SK-N-MC (cell line): Measurements from ENCODE around the gene HORMAD2.

Source experiments
- DNase-seq: peaks from one replicate; pipeline ENCODE4 v3.0.0-alpha.2; 2011; ENCODE audit warnings: low read depth, low spot score
- H3K27ac ChIP-seq: fragments of 200-600 bp; sonication (generic); 2 replicates; pipeline ENCODE4 v1.5.1; 2016; ENCODE audit warnings: mixed run types
- H3K36me3 ChIP-seq: fragments of 200-600 bp; sonication (generic); 2 replicates; pipeline ENCODE4 v1.6.1; 2017; ENCODE audit warnings: antibody characterized with exemption, low read length, mixed read lengths; ENCODE audit not compliant: insufficient read depth
- H3K4me3 ChIP-seq: fragments of 200-600 bp; sonication (generic); 2 replicates; pipeline ENCODE4 v1.5.1; 2016
- H3K9ac ChIP-seq: fragments of 200-600 bp; sonication (generic); 2 replicates; pipeline ENCODE4 v1.8.0; 2017; ENCODE audit warnings: mixed run types, mixed read lengths; ENCODE audit not compliant: insufficient read length
- H3K9me3 ChIP-seq: fragments of 200-600 bp; sonication (generic); 2 replicates; pipeline ENCODE4 v1.6.1; 2017; ENCODE audit warnings: low read depth, mild to moderate bottlenecking, antibody characterized with exemption, low read length, moderate library complexity, mixed read lengths
- EZH2 ChIP-seq: fragments of 200-600 bp; sonication (generic); IDR thresholded peaks from one replicate; pipeline ENCODE4 v1.6.1; 2017; ENCODE audit warnings: antibody characterized with exemption
- FOXP2 ChIP-seq: optimal IDR thresholded peaks from 2 replicates; pipeline ENCODE3; 2011; ENCODE audit warnings: mild to moderate bottlenecking, moderate library complexity; ENCODE audit not compliant: insufficient read depth; ENCODE audit errors: extremely low read length, control extremely low read depth
- POLR2AphosphoS5 ChIP-seq: IDR thresholded peaks from 2 replicates; pipeline ENCODE4 v1.6.1; 2012; ENCODE audit warnings: mild to moderate bottlenecking, low read depth, low read length, borderline replicate concordance

The HORMAD2 gene

DNA sequence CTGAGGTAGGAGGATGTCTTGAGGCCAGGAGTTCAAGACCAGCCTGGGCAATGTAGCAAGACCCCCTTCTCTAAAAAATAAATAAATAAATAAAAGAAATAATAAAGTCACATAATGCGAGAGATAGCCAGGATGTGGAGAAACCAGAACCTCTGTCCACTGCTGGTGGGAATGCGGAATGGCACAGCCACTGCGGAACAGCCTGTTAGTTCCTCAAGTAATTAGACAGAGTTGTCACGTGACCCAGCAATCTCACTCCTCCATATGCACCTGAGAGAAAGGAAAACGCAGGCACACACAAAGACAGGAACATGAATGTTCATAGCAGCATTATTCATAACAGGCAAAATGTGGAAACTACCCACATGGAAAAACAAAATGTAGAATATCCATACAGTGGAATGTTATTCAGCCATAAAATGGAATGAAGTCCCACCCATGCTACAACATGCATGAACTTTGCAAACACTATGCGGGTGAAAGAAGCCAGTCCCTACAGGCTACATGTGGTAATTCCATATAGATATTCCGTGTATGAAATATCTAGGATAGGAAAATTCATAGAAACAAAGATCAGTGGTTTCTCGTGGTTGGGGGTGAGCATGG is 138.9 kb downstream of the HORMAD2 start:
- Histone ChIP-seq H3K36me3 (no peaks in the 10 kb centered on the region), H3K9ac (no peak overlapping the region), H3K27ac (no peak overlapping the region), H3K9me3 (no peaks in the 10 kb centered on the region), H3K4me3 (no peak overlapping the region)
- TF ChIP-seq EZH2 (no peak), POLR2AphosphoS5 (no peak), FOXP2 (no peak)
- no peak for DNase-seq

DNA sequence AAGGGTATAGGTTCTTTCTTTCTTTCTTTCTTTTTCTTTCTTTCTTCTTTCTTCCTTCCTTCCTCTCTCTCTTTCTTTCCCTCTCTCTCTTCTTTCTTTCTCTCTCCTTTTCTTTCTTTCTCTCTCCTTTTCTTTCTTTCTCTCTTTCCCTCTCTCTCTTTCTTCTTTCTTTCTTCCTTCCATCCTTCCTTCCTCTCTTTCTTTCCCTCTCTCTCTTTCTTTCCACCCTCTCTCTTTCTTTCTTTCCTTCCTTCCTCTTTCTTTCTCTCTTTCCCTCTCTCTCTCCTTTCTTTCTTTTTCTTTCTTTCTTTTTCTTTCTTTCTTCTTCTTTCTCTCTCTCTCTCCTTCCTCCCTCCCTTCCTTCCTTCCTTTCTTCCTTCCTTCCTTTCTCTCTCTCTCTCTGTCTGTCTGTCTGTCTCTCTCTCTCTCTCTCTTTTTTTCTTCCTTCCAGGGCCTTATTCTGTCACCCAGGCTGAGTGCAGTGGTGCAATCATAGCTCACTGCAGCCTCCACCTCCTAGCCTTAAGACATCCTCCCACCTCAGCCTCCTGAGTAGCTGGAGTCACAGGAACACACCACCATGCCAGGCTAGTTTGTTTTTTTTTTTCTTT is 139.5 kb downstream of the HORMAD2 start:
- no peak for TF ChIP-seq POLR2AphosphoS5

DNA sequence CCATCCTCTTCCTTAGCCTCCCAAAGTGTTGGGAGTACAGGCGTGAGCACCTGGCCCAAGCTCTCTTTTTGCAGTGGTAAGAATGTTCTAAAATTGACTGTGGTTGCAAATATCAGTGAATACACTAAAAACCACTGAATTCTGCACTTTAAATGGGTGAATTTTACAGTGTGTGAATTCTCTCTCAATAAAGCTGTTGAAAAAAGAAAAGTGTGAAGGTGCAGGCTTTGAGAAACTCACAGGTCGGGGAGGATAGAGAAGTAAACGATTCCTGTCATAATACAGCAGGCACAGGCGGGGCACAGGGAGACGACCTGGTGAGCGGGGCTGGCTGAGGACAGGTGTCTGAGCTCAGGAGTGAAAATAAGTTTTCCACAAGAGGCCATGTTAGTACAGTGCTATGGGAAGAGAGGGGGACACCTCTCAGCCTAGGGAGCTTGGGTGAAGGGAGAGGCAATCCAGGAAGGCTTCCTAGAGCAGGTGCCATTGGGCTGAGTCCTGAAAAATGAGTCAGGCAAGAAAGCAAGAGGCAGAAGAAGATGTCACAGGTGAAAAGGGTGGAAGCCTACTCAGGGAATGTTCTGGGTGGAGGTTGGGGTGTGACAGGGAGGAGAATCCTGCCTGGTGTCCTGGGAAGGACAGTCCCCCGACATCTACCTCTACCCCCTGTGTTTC is 140.2 kb downstream of the HORMAD2 start:
- no peak overlapping the region for H3K9ac ChIP-seq
- no peak for DNase-seq
- no peak overlapping the region for H3K27ac ChIP-seq
- no peaks in the 10 kb centered on the region for H3K36me3 ChIP-seq
- no peaks in the 10 kb centered on the region for H3K9me3 ChIP-seq
- no peak for TF ChIP-seq EZH2
- TF ChIP-seq FOXP2, result no peak
- TF ChIP-seq POLR2AphosphoS5, result no peak
- H3K4me3 ChIP-seq, result no peak overlapping the region

More for the DNA sequence above, 139.5 kb downstream of the HORMAD2 start:
- no peaks in the 10 kb centered on the region for H3K9me3 ChIP-seq
- H3K27ac ChIP-seq, result no peak overlapping the region
- no peaks in the 10 kb centered on the region for H3K36me3 ChIP-seq
- no peak for DNase-seq
- no peak overlapping the region for H3K9ac ChIP-seq
- no peak overlapping the region for H3K4me3 ChIP-seq

DNA sequence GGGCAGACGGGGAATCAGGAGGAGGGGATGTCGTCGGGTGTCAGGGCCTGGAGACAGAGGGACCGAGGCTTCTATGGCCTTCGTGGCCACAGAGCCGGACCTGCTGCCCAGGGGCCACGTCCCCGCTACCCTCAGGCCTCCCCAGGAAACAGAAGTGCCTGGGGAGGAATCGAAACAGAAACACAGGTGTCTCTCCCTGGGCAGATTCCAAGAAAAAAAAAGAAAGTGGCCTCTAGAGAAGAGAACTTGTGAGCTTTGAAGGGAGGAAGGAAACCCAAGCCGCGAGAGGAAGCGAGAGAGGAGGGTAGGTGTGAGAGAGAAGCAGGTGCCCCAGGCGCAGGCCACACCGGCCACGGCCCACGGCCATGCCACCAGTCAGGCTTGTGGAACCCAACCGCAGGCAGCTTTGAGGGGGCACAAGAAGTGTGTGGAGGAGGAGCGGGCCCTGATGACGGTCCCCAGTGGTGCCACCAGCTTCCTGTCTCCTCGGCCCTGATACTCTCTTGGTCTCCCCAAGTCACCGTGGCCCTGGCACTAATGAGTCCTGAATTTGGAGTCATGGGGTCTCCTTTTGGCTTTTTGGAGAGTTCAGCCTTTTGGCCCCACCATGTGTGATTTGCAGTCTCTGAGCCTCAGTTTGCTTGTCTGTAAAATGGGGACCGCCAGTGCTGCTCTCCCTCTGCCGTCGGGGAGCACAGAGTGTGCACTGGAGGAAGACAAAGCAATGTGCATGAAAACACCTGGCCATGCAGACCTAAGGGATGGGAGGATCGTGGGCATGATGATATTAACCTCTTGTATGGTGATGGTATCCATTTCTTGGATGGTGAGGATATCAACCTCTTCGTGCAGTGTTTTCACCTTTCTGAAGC is 141.1 kb downstream of the HORMAD2 start:
- no peak overlapping the region for H3K27ac ChIP-seq
- H3K9me3 ChIP-seq, result no peaks in the 10 kb centered on the region
- no peak overlapping the region for H3K9ac ChIP-seq
- H3K4me3 ChIP-seq, result no peak overlapping the region
- no peaks in the 10 kb centered on the region for H3K36me3 ChIP-seq
- TF ChIP-seq FOXP2, result no peak
- no peak for TF ChIP-seq EZH2
- TF ChIP-seq POLR2AphosphoS5, result no peak
- no peak for DNase-seq

DNA sequence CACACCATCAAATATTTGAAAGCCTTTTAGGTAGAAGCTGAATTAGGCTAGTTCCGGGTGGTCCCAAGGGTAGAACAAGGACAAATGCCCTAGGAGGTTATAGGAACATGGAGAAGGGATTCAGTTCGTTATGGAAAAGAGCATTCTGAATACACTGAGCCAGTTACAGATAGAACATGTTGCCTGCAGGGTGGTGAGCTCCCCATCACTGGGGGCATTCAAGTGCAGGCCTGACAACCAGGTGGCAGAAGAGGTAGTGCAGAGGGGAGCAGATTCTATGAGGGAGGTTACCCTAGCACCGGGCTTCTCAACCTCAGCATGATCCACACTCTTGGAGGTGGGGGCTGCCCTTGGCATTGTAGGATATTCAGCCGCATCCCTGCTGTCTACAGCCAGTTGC is 142.1 kb downstream of the HORMAD2 start:
- DNase-seq, result no peak
- no peak overlapping the region for H3K4me3 ChIP-seq
- H3K9ac ChIP-seq, result no peak overlapping the region
- no peak overlapping the region for H3K27ac ChIP-seq
- no peaks in the 10 kb centered on the region for H3K36me3 ChIP-seq
- no peaks in the 10 kb centered on the region for H3K9me3 ChIP-seq
- no peak for TF ChIP-seq POLR2AphosphoS5
- no peak for TF ChIP-seq FOXP2
- TF ChIP-seq EZH2, result no peak

DNA sequence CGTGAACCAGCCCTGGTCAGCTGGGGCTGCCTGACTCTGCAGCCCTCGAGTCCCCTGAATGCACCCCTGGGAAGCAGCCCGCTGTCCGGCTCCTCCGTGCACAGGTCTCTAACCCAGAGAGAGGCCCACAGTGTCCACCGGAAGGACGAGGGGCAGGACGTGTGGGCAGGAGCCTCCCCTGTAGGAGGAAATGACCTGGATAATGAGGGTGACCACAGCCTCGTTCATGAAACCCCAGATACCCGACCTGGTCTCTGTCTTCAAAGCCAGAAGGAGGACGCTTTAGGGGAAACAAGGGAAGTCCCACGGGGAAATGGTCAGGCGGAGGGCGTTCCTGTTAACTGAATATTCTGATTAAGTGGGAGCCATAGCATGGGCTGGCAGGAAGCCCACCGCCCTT is 143.0 kb downstream of the HORMAD2 start:
- H3K4me3 ChIP-seq, result no peak overlapping the region
- no peaks in the 10 kb centered on the region for H3K9me3 ChIP-seq
- H3K9ac ChIP-seq, result no peak overlapping the region
- no peaks in the 10 kb centered on the region for H3K36me3 ChIP-seq
- no peak overlapping the region for H3K27ac ChIP-seq
- no peak for DNase-seq
- TF ChIP-seq EZH2 (no peak), FOXP2 (no peak), POLR2AphosphoS5 (no peak)

DNA sequence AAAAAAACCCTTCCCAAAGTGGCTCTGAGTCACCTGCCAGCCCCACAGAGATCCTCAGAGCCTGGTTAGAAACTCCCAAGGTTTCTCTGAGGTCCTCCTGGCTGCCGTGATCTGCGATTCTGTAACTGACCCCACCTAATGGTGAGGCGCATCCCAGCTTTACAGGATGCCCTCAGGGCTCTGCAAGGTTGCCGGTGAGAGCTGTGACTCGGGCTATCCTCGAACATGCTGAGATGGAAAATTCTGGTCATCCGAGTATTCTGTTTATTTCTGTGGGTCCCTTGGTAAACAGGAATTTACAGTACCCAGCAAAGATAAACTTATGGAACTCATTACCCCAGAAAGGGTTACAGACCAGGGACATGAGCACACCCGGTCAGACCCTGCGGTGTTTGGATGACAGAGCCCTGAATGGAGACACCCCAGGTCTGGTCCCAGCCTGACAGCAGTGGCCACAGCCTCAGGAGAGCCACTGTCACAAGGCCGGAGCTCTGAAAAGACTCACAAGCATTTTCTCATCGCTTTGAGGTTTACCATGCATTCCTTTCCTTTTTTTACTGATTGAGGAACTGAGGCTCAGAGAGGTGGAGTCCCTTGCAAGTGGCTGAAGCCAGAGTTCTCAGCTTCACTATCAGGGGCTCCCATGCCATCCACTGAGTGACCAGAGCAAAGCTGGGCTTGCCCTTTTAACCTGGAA is 144.0 kb downstream of the HORMAD2 start:
- no peak overlapping the region for H3K27ac ChIP-seq
- TF ChIP-seq EZH2 (no peak), FOXP2 (no peak), POLR2AphosphoS5 (no peak)
- no peak for DNase-seq
- no peak overlapping the region for H3K4me3 ChIP-seq
- H3K9me3 ChIP-seq, result no peaks in the 10 kb centered on the region
- H3K9ac ChIP-seq, result no peak overlapping the region
- no peaks in the 10 kb centered on the region for H3K36me3 ChIP-seq

DNA sequence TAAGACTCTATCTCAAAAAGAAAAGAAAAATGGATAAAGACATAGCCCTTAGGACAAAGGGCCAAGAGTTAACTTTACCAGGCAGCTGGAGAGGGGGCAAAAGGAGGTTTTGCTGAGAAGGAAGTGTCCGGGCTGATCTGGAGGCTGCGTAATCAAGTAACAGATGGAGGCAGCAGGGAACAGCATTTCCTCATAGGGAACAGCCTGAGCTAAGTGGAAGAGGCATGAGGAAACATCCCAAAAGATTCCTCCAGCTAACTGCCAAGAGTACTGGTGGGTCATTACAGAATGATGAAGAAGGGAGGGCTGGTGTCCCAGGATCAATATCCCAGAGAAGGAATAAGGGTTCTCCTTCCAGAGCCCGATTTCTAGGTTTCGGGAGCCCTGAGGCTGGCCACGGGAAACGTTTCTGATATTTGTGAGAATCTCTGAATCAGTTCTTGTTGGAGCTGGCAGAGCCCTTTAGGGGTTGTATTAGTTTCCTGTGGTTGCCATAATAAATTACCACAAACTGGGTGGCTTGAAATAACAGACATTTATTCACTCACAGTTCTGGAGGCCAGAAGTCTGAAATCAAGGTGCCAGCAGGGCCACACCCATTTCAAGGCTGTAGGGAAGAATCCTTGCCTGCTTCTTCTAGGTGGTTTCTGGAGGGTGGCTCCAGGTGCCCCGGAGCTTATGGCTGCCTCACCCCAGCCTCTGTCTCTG is 145.1 kb downstream of the HORMAD2 start:
- Histone ChIP-seq H3K9me3 (no peaks in the 10 kb centered on the region), H3K27ac (no peak overlapping the region), H3K9ac (no peak overlapping the region), H3K4me3 (no peak overlapping the region), H3K36me3 (no peaks in the 10 kb centered on the region)
- no peak for TF ChIP-seq FOXP2
- no peak for DNase-seq
